Measurements from ENCODE around the gene ZBTB8OS. TPM values are rescaled to one million over a fixed set of nuclear protein-coding genes. Genes with fewer than 3 reads are reported as not detected.

Gene ZBTB8OS
- 35.6 to 52.3 TPM (median 38.9 TPM) in 5 replicates for total RNA-seq (2022; extraction: Qiagen RNA extraction; ENCODE audit: low read depth)

DNA sequence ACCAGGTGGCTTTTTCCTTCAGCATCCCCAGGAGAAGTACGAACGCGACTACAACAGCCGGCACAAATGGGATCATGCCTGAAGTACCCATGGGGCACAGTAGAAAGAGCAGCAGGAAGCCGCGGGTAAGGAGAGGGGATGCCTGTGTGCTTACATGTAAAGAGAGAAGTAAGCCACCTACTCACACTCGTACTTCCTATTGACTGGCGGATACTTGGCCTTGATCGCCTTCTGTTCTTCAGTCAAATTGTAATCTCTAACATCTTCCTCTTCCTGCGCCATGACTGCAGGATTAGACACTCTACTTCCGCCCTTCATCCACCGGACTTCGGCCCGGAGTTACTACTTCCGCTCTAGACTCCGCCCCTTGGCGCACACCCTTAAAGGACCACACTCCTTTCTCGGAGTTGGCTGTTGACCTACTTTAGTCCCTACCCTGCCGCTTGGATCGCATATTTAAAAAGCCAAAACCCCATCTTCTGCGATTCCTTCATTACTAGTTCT, at the start of gene ZBTB8OS:
TSS of gene ZBTB8OS (minus strand) at position 303 of the 504 bp plus-strand sequence. CDS start at position 282, 21 bp downstream.

DNA sequence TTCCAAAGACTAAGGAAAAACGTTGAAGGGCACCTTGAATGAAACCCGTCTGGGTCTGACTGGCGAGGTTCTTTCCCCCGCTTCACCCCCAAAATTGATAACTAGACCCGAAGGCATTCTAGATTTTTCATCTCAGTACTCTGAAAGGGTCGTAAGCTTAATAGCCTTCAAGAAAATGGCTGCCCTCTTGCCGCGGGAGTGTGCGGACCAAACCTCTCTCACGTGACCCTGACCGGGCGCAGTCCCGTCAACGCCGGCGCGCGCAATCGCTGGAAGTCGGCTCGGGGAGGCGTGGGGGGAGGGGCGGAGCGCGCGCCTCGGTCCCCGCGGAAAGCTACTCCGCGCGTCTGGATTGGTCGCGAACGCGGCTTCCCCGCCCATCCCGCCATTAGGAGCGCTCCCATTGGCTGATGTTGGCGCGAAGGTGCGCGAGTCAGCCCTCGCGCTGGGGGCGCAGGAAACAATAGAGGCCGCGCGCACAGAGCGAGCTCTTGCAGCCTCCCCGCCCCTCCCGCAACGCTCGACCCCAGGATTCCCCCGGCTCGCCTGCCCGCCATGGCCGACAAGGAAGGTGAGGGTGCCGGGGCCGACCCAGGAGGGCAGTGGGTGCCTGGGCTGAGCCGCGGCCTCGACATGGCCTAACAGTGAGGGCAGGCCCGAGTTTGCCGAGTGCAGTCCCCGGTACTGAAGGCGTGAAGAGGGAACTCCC, 556 bp upstream of the ZBTB8OS start, which contains the start of gene RBBP4:
TSS of gene RBBP4 (plus strand) at position 457 of the 709 bp plus-strand sequence. CDS start at position 556, 99 bp downstream.

Other genes with a start within 250 kb of the ZBTB8OS start
- gene ZBTB8B, start 185.5 kb downstream of the ZBTB8OS start, total RNA-seq (2022; extraction: Qiagen RNA extraction; ENCODE audit: low read depth), result 0.01 TPM in 2 of 5 replicates, not detected in the others
- 2.9 to 4.6 TPM (median 4.0 TPM) in 5 replicates for gene ZBTB8A, start 111.1 kb downstream of the ZBTB8OS start, total RNA-seq (2022; extraction: Qiagen RNA extraction; ENCODE audit: low read depth)
- 77.1 to 92.4 TPM (median 86.5 TPM) in 5 replicates for gene RBBP4, start 658 bp upstream of the ZBTB8OS start, total RNA-seq (2022; extraction: Qiagen RNA extraction; ENCODE audit: low read depth)
- 9.6 to 16.2 TPM (median 10.9 TPM) in 5 replicates for gene SYNC, start 52.2 kb upstream of the ZBTB8OS start, total RNA-seq (2022; extraction: Qiagen RNA extraction; ENCODE audit: low read depth)
- gene YARS1, start 166.8 kb upstream of the ZBTB8OS start, total RNA-seq (2022; extraction: Qiagen RNA extraction; ENCODE audit: low read depth), result 73.1 to 84.0 TPM (median 77.6 TPM) in 5 replicates
- 16.1 to 19.9 TPM (median 16.6 TPM) in 5 replicates for gene S100PBP, start 167.1 kb upstream of the ZBTB8OS start, total RNA-seq (2022; extraction: Qiagen RNA extraction; ENCODE audit: low read depth)
- gene FNDC5, start 220.4 kb upstream of the ZBTB8OS start, total RNA-seq (2022; extraction: Qiagen RNA extraction; ENCODE audit: low read depth), result 0.38 to 0.75 TPM (median 0.53 TPM) in 5 replicates
- gene HPCA, start 235.9 kb upstream of the ZBTB8OS start, total RNA-seq (2022; extraction: Qiagen RNA extraction; ENCODE audit: low read depth), result 0.14 to 0.68 TPM (median 0.56 TPM) in 4 of 5 replicates, not detected in the other

All from A549 treated with DMSO at 1 μM for 4 hours (cell line).